HL-60 (cell line): Measurements from ENCODE around the gene HSPA1L.
"Not testable (repeated sequence)": the region's sequence is repeated elsewhere in the genome, so short reads cannot be mapped to it uniquely, and the experiment has no call there.

ENCODE experiments used
- DNase-seq, 2 experiments: peaks; one replicate each; pipeline ENCODE4 v3.0.0-alpha.2; 2010 to 2020; ENCODE audit warnings: low read depth in 1 of 2, low spot score in 1 of 2
- H3K27ac ChIP-seq: fragments of 250-450 bp; sonication (Bioruptor Pico); replicated peaks from 2 replicates; pipeline ENCODE4 v1.5.1; 2020; ENCODE audit warnings: mild to moderate bottlenecking, moderate library complexity
- H3K27me3 ChIP-seq: fragments of 250-450 bp; sonication (Bioruptor Pico); 2 replicates; pipeline ENCODE4 v1.5.1; 2021; ENCODE audit warnings: mild to moderate bottlenecking, moderate library complexity; ENCODE audit not compliant: insufficient read depth, poor library complexity, severe bottlenecking
- H3K4me3 ChIP-seq: replicated peaks from 2 replicates; pipeline ENCODE4 v1.5.1; 2011; ENCODE audit warnings: mild to moderate bottlenecking, control low read depth, low read length; ENCODE audit not compliant: insufficient read depth
- CTCF ChIP-seq: IDR thresholded peaks from one replicate; pipeline ENCODE4 v1.5.1; 2011; ENCODE audit warnings: low read length, control low read depth, inconsistent platforms; ENCODE audit not compliant: insufficient read depth
- GABPA ChIP-seq: IDR thresholded peaks from 2 replicates; pipeline ENCODE4 v1.6.1; 2012; ENCODE audit warnings: low read depth
- POLR2AphosphoS5 ChIP-seq: IDR thresholded peaks from 2 replicates; pipeline ENCODE4 v1.6.1; 2012; ENCODE audit warnings: low read depth
- REST ChIP-seq: IDR thresholded peaks from 2 replicates; pipeline ENCODE4 v1.6.1; 2012; ENCODE audit warnings: low read depth; ENCODE audit not compliant: insufficient replicate concordance
- SPI1 ChIP-seq: IDR thresholded peaks from 2 replicates; pipeline ENCODE4 v1.6.1; 2012; ENCODE audit warnings: low read depth, mild to moderate bottlenecking, borderline replicate concordance

The HSPA1L gene

GRCh38 chr6:31847276-31847978 lies 32.3 kb upstream of the HSPA1L start:
- H3K4me3 ChIP-seq: no peak overlapping the region
- no peak for DNase-seq

GRCh38 chr6:31844507-31844906 lies 29.4 kb upstream of the HSPA1L start:
- TF ChIP-seq GABPA: no peak
- Histone ChIP-seq H3K27me3 (no peaks in the 10 kb centered on the region), H3K27ac (no peak overlapping the region), H3K4me3 (no peak overlapping the region)
- DNase-seq: no peak

More at GRCh38 chr6:31847276-31847978, 32.3 kb upstream of the HSPA1L start:
- no peaks in the 10 kb centered on the region for H3K27me3 ChIP-seq
- TF ChIP-seq REST: no peak
- no peak for TF ChIP-seq POLR2AphosphoS5
- TF ChIP-seq SPI1: no peak
- no peak for TF ChIP-seq CTCF
- TF ChIP-seq GABPA: no peak
- no peak overlapping the region for H3K27ac ChIP-seq

- H3K27me3 ChIP-seq: no peaks in the 10 kb centered on the region
- no peak for DNase-seq
- no peak overlapping the region for H3K27ac ChIP-seq
- no peak for TF ChIP-seq CTCF
- no peak for TF ChIP-seq SPI1
- no peak for TF ChIP-seq REST
- TF ChIP-seq POLR2AphosphoS5: no peak
- no peak for TF ChIP-seq GABPA
- H3K4me3 ChIP-seq: no peak overlapping the region
These were observed 27.0 kb upstream of the HSPA1L start for GRCh38 chr6:31842053-31842452.

- not testable (repeated sequence) for DNase-seq, H3K4me3 ChIP-seq, H3K27me3 ChIP-seq, H3K27ac ChIP-seq
- peak; percentile 31; the same call in 1 of the 2 replicates for TF ChIP-seq POLR2AphosphoS5
These were observed 24.7 kb upstream of the HSPA1L start for GRCh38 chr6:31839779-31840126.

- TF ChIP-seq CTCF (no peak), GABPA (no peak), SPI1 (no peak), POLR2AphosphoS5 (no peak), REST (no peak)
- H3K27ac ChIP-seq: no peak overlapping the region
- H3K4me3 ChIP-seq: peak overlapping the region; percentile 1; the same call in 1 of the 2 replicates
- DNase-seq: no peak
- H3K27me3 ChIP-seq: no peaks in the 10 kb centered on the region
These were observed 23.9 kb upstream of the HSPA1L start for GRCh38 chr6:31838968-31839367.
